Hepatocyte (in vitro differentiated cells): ENCODE data around the gene NUDT3. TPM values are rescaled to one million over a fixed set of nuclear protein-coding genes. Genes with fewer than 3 reads are reported as not detected.

Experiments
- DNase-seq: peaks from one replicate; pipeline ENCODE4 v3.0.0-alpha.2; 2016; ENCODE audit warnings: low spot score
- H2AFZ ChIP-seq: fragments of 200-600 bp; sonication (generic); 2 replicates; pipeline ENCODE4 v1.6.0; 2016; ENCODE audit warnings: antibody characterized with exemption, mild to moderate bottlenecking
- H3K27ac ChIP-seq: fragments of 200-600 bp; sonication (generic); 2 replicates; pipeline ENCODE4 v1.5.1; 2016; ENCODE audit warnings: mild to moderate bottlenecking
- H3K27me3 ChIP-seq: fragments of 200-600 bp; sonication (generic); 2 replicates; pipeline ENCODE4 v1.6.1; 2016
- H3K36me3 ChIP-seq: fragments of 200-600 bp; sonication (generic); replicated peaks from 2 replicates; pipeline ENCODE4 v1.5.1; 2016; ENCODE audit warnings: low read depth; ENCODE audit not compliant: insufficient read depth
- H3K4me1 ChIP-seq: fragments of 200-600 bp; sonication (generic); 2 replicates; pipeline ENCODE4 v1.5.1; 2016; ENCODE audit warnings: mild to moderate bottlenecking, moderate library complexity; ENCODE audit not compliant: insufficient read depth
- H3K4me2 ChIP-seq: fragments of 200-600 bp; sonication (generic); 2 replicates; pipeline ENCODE4 v1.6.0; 2016
- H3K4me3 ChIP-seq: fragments of 200-600 bp; sonication (generic); 2 replicates; pipeline ENCODE4 v1.5.1; 2016; ENCODE audit warnings: mild to moderate bottlenecking
- H3K79me2 ChIP-seq: fragments of 200-600 bp; sonication (generic); 2 replicates; pipeline ENCODE4 v1.6.0; 2017; ENCODE audit warnings: mild to moderate bottlenecking
- H3K9me2 ChIP-seq: fragments of 200-600 bp; sonication (generic); replicated peaks from 2 replicates; pipeline ENCODE4 v1.6.0; 2017; ENCODE audit warnings: mild to moderate bottlenecking; ENCODE audit not compliant: insufficient read depth
- H3K9me3 ChIP-seq: fragments of 200-600 bp; sonication (generic); 2 replicates; pipeline ENCODE4 v1.5.1; 2016; ENCODE audit warnings: low read depth, mild to moderate bottlenecking
- H4K20me1 ChIP-seq: fragments of 200-600 bp; sonication (generic); 2 replicates; pipeline ENCODE4 v1.6.0; 2016; ENCODE audit warnings: mild to moderate bottlenecking; ENCODE audit not compliant: insufficient read depth, poor library complexity, severe bottlenecking
- CTCF ChIP-seq: fragments of 200-600 bp; sonication (generic); IDR thresholded peaks from 2 replicates; pipeline ENCODE4 v1.5.1; 2016; ENCODE audit warnings: antibody characterized with exemption, mild to moderate bottlenecking; ENCODE audit not compliant: poor library complexity
- EZH2 ChIP-seq: fragments of 200-600 bp; sonication (generic); IDR thresholded peaks from 2 replicates; pipeline ENCODE4 v1.6.1; 2016; ENCODE audit warnings: antibody characterized with exemption, mild to moderate bottlenecking, borderline replicate concordance
- EZH2phosphoT487 ChIP-seq: fragments of 200-600 bp; sonication (generic); IDR thresholded peaks from one replicate; pipeline ENCODE4 v1.6.1; 2018; ENCODE audit warnings: antibody characterized with exemption, mild to moderate bottlenecking, low read depth, moderate library complexity; ENCODE audit not compliant: unreplicated experiment, severe bottlenecking
- WGBS: methylation state at CpG from one replicate; pipeline ENCODE4 v1.1.6; 2016; ENCODE audit warnings: low lambda C conversion rate; ENCODE audit errors: missing lambda C conversion rate; 5-methylcytosine and 5-hydroxymethylcytosine counted together
- polyA plus RNA-seq: library from polyadenylated mRNA; unstranded; fragments of >200 nt; fragmentation: Nextera tagmentation; extraction: Ambion mirVana; gene quantifications from 2 replicates; pipeline ENCODE4 v1.2.1, GENCODE V29; 2016
- total RNA-seq: library from RNA; depleted of rRNA; stranded (reverse); fragments of >200 nt; gene quantifications from 2 replicates; pipeline ENCODE4 v1.2.3, GENCODE V29; 2014

The NUDT3 gene
- total and polyA plus RNA-seq, 2 experiments from 2014 or later, result 6.2 to 20.4 TPM

DNA sequence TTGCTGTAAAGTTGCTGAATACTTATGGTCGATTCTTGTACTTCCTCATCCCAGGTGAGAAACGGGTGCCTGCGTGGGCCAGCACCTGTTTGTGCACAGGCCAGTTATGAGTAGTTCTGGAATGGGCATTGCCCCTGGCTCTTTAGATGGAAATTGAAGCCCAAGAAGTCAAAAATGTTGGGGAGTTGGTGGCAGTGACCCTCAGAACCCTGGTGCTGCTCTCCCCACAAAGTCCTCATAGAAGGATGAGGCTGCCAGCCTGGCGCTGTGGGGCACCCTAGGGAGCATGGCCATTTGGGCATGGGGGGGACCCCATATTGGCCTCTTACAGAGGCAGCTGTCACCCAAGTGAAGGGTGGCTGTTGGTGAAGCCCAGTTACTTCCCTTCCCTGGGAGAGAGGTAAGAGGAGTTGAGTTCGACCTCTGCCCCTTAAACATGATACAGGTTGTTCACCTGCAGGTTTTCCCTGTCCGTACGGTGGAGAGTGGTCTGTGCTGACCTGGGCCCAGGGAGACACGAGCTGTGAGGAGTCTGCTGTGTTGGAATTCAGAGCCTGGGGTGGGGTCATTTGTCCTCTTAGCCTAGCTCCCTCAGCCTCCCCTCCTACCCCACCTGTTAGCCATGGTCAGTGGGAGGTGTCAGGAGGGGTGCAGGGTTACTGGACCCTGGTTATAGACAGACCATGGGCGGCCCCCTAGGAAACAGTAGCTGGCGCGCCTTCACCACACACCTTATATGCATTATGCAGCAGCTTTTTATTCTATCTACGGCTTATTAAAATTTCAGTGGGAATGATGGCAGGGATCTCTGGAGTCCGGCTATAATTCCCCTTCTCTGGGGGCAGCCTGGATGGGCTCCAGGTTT is 150.9 kb downstream of the NUDT3 start:
- no peak overlapping the region for H3K27ac ChIP-seq
- no peaks in the 10 kb centered on the region for H3K9me3 ChIP-seq
- no peak overlapping the region for H2AFZ ChIP-seq
- H3K4me1 ChIP-seq, result peaks cover 18% of the 10 kb centered on the region
- peaks cover 24% of the 10 kb centered on the region for H3K79me2 ChIP-seq
- H3K9me2 ChIP-seq, result no peaks in the 10 kb centered on the region
- no peak overlapping the region for H3K4me3 ChIP-seq
- H4K20me1 ChIP-seq, result peaks cover 2% of the 10 kb centered on the region
- TF ChIP-seq EZH2 (no peak), EZH2phosphoT487 (no peak), CTCF (no peak)
- H3K27me3 ChIP-seq, result no peaks in the 10 kb centered on the region
- no peak for DNase-seq
- H3K4me2 ChIP-seq, result no peak overlapping the region
- H3K36me3 ChIP-seq, result no peaks in the 10 kb centered on the region
- 92% methylated on average over 13 of the region's 13 CpGs for WGBS

DNA sequence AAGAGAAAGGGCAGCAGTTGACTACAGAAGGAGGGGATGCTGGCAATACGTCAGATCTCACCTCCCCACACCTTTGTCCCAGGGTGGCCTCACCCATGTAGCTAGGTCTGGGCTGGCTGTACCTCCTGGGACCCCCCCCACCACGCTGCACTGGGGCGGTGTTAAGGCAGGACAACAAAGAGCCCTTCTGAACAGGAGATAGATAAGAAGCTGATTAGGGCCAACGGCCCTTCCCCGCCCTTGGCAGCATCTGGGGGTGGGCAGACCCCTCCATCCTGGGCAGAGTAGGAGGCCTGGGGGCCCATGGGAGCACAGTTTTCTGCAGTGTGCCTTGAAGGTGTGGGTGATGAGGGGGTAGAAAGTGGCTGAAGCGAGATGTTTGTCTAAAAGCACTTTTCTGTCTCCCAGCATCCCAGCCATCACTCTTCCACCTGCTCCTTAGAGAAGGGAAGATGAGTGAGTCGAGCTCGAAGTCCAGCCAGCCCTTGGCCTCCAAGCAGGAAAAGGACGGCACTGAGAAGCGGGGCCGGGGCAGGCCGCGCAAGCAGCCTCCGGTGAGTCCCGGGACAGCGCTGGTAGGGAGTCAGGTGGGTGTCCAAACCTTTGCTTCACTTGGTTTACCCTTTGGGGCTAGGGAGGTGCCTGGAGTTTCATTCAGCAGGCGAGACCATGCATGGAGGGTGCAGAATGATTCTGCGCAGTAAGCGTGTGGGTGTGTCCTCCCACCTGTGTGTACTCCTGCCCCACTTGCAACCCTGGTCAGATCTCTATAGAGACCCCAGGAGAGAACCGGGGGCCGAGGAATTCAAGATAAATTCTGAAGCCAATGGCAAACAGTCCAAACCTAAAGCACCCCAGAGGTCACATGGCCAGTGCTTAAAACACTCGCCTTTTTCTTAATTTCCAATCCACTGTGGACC is 151.9 kb downstream of the NUDT3 start:
- Histone ChIP-seq H3K4me2 (no peak overlapping the region), H3K27me3 (no peaks in the 10 kb centered on the region), H3K9me2 (no peaks in the 10 kb centered on the region), H3K79me2 (peaks cover 24% of the 10 kb centered on the region), H3K4me1 (peaks cover 27% of the 10 kb centered on the region), H3K36me3 (no peaks in the 10 kb centered on the region), H3K9me3 (no peaks in the 10 kb centered on the region), H3K27ac (no peak overlapping the region), H4K20me1 (peaks cover 2% of the 10 kb centered on the region), H3K4me3 (no peak overlapping the region), H2AFZ (no peak overlapping the region)
- no peak for TF ChIP-seq EZH2
- TF ChIP-seq CTCF, result no peak
- TF ChIP-seq EZH2phosphoT487, result no peak
- WGBS, result 88% methylated on average over 22 of the region's 22 CpGs
- DNase-seq, result no peak

GRCh38 chr6:34239893-34240292 is 152.6 kb downstream of the NUDT3 start:
- Histone ChIP-seq H3K9me3 (no peaks in the 10 kb centered on the region), H4K20me1 (peaks cover 2% of the 10 kb centered on the region), H3K79me2 (peaks cover 24% of the 10 kb centered on the region), H3K9me2 (no peaks in the 10 kb centered on the region), H3K27me3 (no peaks in the 10 kb centered on the region), H3K4me2 (no peak overlapping the region), H3K36me3 (no peaks in the 10 kb centered on the region), H3K4me1 (peaks cover 29% of the 10 kb centered on the region), H2AFZ (no peak overlapping the region), H3K4me3 (no peak overlapping the region), H3K27ac (no peak overlapping the region)
- DNase-seq, result no peak
- TF ChIP-seq EZH2phosphoT487 (no peak), CTCF (no peak), EZH2 (no peak)
- WGBS, result 98% methylated on average over 2 of the region's 2 CpGs
